ENCODE measurements around the gene PRRT4.

PRRT4 gene

DNA sequence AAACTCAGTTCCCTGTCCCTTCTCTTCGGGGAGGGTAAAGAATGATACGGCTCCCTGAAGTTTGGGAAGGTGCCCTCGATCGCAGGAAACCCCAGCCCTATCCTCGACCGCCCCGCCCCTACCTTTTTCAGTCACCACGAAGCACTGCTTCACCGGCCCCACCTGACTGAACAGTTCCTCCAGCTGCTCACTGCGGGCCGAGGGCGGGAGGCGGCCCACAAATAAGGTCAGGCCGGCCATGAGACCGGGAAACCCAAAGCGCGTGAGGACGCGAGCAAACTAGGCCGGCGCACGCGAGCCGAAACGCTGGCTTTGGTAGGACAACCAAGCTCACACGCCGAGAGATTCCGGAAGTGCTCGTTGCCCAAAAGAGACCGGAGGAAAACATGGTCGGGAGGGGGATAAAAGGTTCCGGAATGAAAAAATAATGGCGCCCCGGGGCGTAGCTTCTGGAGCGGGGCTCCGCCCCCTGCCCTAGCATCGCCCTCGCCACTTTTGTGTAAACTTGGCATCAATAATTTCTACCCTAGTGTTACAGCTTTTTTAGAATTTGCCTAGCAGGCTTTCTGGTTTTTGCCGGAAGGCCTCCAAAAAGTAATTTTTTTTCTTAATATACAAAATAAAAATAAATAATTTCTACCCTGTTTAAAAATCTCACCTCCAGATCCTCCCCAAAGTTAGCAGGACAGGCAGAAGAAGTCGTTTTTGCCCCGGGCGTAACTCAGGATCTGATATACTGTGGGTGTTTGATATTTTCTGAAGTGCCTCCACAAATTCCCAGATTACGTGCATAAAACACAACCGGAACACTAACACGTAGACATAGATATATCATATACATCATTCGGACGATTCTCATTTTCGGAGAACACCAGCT is 17.7 kb downstream of the PRRT4 start, which contains the start of gene RBM28:
Gene RBM28, minus strand, starts transcription at position 355 of the 877 bp plus-strand sequence. Its CDS starts 115 bp downstream, at position 240.
- peak; percentile 79 for DNase-seq

DNA sequence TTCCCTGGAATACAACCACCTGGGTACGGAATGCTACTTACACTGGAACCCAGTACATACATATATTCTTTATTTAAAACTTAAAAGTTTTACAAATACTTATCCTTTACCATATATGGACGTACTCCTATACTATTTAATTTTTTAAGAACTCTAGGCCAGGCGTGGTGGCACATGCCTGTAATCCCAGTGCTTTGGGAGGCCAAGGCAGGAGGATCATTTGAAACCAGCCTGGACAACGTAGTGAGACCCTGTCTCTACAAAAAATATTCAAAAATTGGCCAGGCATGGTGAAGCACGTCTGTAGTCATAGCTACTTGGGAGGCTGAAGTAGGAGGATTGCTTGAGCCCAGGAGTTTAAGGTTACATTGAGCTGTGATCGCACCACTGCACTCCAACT is 19.8 kb downstream of the PRRT4 start:
- no peak for DNase-seq

GRCh38 chr7:128335730-128336129 is 25.8 kb downstream of the PRRT4 start:
- no peak for DNase-seq

DNA sequence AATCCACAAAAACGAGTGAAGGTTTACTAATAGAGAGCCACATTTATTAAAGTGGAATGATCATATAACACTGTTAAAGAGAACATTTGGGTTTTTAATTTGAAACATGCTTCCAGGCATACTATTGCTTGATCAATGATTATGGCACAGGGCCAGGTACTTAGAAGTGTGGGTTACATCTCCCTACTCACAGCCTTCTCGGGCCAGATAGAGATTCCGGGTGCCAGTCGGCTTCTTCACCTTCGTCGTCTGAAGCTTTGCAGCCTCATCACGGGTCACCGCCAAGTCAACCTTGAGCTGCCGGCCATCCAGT is 37.2 kb downstream of the PRRT4 start:
- no peak for DNase-seq

- no peak for DNase-seq
These were observed 37.8 kb downstream of the PRRT4 start for GRCh38 chr7:128323459-128324367.

- no peak for DNase-seq
These were observed 38.5 kb downstream of the PRRT4 start for GRCh38 chr7:128323040-128323439.

GRCh38 chr7:128322040-128322643 is 39.3 kb downstream of the PRRT4 start:
- no peak for DNase-seq

DNA sequence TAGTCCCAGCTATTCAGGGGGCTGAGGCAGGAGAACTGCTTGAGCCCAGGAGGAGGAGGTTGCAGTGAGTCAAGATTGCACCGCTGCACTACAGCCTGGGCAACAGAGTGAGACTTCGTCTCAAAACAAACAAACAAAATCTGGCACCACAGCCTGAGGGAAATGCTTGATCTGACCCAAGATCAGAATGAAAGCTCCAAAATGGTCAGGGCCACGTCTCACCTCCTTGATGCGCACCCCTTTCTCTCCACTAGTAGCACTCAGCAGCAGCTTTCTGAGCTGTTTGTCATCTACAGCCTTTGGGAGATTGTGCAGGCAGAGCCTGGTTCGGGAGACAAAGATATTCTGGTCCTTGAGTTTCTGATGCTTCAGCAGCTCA is 40.5 kb downstream of the PRRT4 start:
- DNase-seq: no peak

DNA sequence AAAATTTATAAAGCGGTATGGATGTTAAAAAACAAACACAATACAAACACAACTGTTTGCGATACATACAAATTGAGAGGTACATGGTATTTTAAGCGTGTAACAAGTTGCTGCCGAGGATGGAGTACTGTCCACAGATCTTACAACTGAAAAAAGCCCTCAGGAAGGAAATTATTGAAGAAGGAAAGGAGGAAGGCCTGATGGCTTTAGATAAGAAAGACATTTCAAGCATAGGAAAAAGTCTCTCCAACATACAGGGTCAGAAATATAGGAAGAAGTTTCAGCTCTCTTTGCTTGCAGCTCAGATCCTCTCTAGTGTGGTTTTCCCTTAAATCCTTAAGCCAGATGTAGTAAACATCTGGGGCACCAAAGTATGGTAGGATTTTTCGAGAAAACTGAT is 42.8 kb downstream of the PRRT4 start:
- no peak for DNase-seq

GRCh38 chr7:128311013-128311412 is 50.5 kb downstream of the PRRT4 start:
- DNase-seq: no peak

GRCh38 chr7:128310499-128310898 is 51.0 kb downstream of the PRRT4 start:
- DNase-seq: no peak

GRCh38 chr7:128309976-128310375 is 51.5 kb downstream of the PRRT4 start:
- DNase-seq: no peak

DNA sequence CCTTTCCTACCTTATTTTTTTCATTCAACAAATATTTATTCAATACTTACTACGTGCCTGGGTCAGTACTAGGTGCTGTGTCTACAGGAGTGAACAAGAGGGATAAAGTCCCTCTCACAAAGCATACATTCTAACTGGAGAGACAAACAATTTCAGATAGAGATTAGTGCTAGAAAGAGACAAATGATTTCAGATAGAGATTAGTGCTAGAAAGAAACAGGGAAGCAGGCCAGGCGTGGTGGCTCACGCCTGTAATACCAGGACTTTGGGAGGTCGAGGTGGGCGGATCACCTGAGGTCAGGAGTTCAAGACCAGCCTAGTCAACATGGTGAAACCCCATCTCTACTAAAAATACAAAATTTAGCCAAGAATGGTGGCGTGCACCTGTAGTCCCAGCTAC is 52.4 kb downstream of the PRRT4 start:
- no peak for DNase-seq

DNA sequence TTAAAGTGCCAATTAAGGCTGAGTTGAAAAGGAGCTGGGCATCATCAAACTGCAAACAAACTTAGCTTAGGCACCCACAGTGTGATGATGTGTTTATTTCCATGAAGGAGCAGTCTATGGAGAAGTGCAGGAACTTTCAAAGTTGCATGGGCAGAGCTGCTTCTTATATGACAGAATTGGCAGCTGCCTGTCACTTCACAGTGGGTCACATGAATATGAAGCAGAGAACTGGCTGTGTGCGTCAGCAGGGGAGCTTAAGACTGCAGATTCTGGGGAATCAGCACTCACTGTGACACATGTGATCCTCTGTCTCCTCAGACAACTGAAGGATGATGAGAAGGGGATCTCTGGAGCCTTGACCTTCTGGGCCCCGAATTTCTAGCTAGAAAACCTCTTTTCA is 54.4 kb downstream of the PRRT4 start:
- no peak for DNase-seq

DNA sequence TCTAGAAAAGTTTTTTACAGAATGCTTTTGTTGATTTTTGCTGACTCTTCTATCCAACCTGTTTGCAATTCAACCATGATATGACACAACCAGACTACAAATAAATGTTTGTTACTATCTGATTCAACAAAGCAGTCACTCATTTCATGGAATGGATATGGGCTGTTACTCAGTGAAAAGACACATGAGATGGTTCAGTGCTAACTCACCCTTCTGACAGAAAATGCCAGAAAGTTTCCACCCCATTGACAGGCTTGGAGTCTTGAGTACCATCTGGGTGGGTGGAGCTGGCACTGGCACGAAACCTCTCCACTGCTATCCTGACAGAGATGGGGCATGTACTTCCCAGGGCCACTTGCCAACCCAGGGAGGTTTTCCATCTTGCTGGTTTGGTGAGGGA is 57.3 kb downstream of the PRRT4 start:
- DNase-seq: no peak

GRCh38 chr7:128303643-128304042 is 57.8 kb downstream of the PRRT4 start:
- DNase-seq: no peak

- no peak for DNase-seq
These were observed 58.4 kb downstream of the PRRT4 start for GRCh38 chr7:128303133-128303532.

- no peak for DNase-seq
These were observed 59.4 kb downstream of the PRRT4 start for GRCh38 chr7:128302139-128302538.

Data from stimulated activated CD4-positive, alpha-beta T cell treated with anti-CD3 and anti-CD28 coated beads, Interleukin-2, amount 100 ng/mL, for 48 hours (primary cell).